A549 (cell line): ENCODE measurements around the gene COX19. TPM values are rescaled to one million over a fixed set of nuclear protein-coding genes. Genes with fewer than 3 reads are reported as not detected.

Experiments used
- ATAC-seq, 2 experiments: fragments of 200-7000 bp in 1 of 2; fragments of >200 bp in 1 of 2; cut with Nextera tagmentation in 1 of 2; cut with Tn5 transposase in 1 of 2; 3 replicates each; pipeline versions ENCODE4 v1.8.0 to v1.9.1; 2018 to 2020; ENCODE audit warnings: mild to moderate bottlenecking in 1 of 2, moderate library complexity in 1 of 2
- CTCF ChIA-PET: fragments of 300-600 bp; sonication (Branson Sonifier 250); formaldehyde crosslinking; extraction: SDS; loops from one replicate; lab custom pipeline; 2021; ENCODE audit warnings: antibody characterized with exemption, inconsistent platforms; lab: Yijun Ruan, JAX
- POLR2A ChIA-PET: fragments of 350-600 bp; formaldehyde crosslinking; extraction: SDS; loops from one replicate; lab custom pipeline; 2021; ENCODE audit warnings: antibody characterized with exemption, inconsistent platforms; lab: Yijun Ruan, JAX
- DNase-seq, 2 experiments: peaks; one replicate each; pipeline versions ENCODE4 v3.0.0 to v3.0.0-alpha.2; 2011 to 2016; ENCODE audit warnings: low read depth in 1 of 2, low spot score in 1 of 2
- FAIRE-seq: peaks from 2 replicates; lab custom pipeline; 2011; peaks lifted over from hg19 to GRCh38; lab: Jason Lieb, UNC
- H3K27ac ChIP-seq, 2 experiments: fragments of >200 bp; sonication (Bioruptor Twin); formaldehyde crosslinking; 3 replicates each; pipeline ENCODE4 v1.5.1; 2016 to 2017
- H3K4me1 ChIP-seq: fragments of >200 bp; sonication (Bioruptor Twin); formaldehyde crosslinking; 3 replicates; pipeline ENCODE4 v1.6.1; 2016
- H3K4me2 ChIP-seq: fragments of >200 bp; sonication (Bioruptor Twin); formaldehyde crosslinking; 3 replicates; pipeline ENCODE4 v1.6.1; 2016
- H3K4me3 ChIP-seq: fragments of >200 bp; sonication (Bioruptor Twin); formaldehyde crosslinking; 3 replicates; pipeline ENCODE4 v1.5.1; 2016
- H3K9me3 ChIP-seq: fragments of >200 bp; sonication (Bioruptor Twin); formaldehyde crosslinking; 3 replicates; pipeline ENCODE4 v1.6.1; 2016
- BHLHE40 ChIP-seq: IDR thresholded peaks from 2 replicates; pipeline ENCODE4 v1.6.1; 2012; ENCODE audit warnings: low read depth, low read length, inconsistent platforms
- CEBPB ChIP-seq, 2 experiments: fragments of >200 bp in 1 of 2; sonication (Bioruptor Twin) in 1 of 2; formaldehyde crosslinking in 1 of 2; IDR thresholded peaks; 2 replicates each; pipeline ENCODE4 v1.6.1; 2012 to 2016
- ESRRA ChIP-seq: fragments of 150-350 bp; IDR thresholded peaks from 2 replicates; pipeline ENCODE4 v1.6.1; 2014; ENCODE audit warnings: mild to moderate bottlenecking, low read length, borderline replicate concordance
- FOSB ChIP-seq: fragments of 250-450 bp; sonication (Bioruptor Pico); IDR thresholded peaks from 2 replicates; pipeline ENCODE4 v1.5.0; 2020; ENCODE audit warnings: mild to moderate bottlenecking, moderate library complexity
- FOXS1 ChIP-seq: fragments of 250-450 bp; sonication (Bioruptor Pico); IDR thresholded peaks from 2 replicates; pipeline ENCODE4 v1.5.0; 2020; ENCODE audit warnings: mild to moderate bottlenecking, moderate library complexity
- GATA3 ChIP-seq: IDR thresholded peaks from 2 replicates; pipeline ENCODE4 v1.6.1; 2012; ENCODE audit warnings: borderline replicate concordance
- HDAC2 ChIP-seq: fragments of 200-600 bp; sonication (generic); IDR thresholded peaks from 2 replicates; pipeline ENCODE4 v1.6.1; 2016
- HOXA7 ChIP-seq: fragments of 250-450 bp; sonication (Bioruptor Pico); IDR thresholded peaks from 2 replicates; pipeline ENCODE4 v1.5.0; 2020; ENCODE audit warnings: mild to moderate bottlenecking, moderate library complexity
- JUN ChIP-seq, 2 experiments: fragments of >200 bp; sonication (Bioruptor Twin); formaldehyde crosslinking; IDR thresholded peaks; 2 replicates in 1 of 2; 3 replicates in 1 of 2; pipeline ENCODE4 v1.6.1; 2016 to 2017
- KDM1A ChIP-seq: fragments of 200-600 bp; sonication (generic); IDR thresholded peaks from 2 replicates; pipeline ENCODE4 v1.6.1; 2016; ENCODE audit warnings: low read depth, mild to moderate bottlenecking
- KDM5A ChIP-seq: fragments of 200-600 bp; sonication (generic); IDR thresholded peaks from 2 replicates; pipeline ENCODE4 v1.6.1; 2016; ENCODE audit warnings: antibody characterized with exemption, mild to moderate bottlenecking
- MAZ ChIP-seq: fragments of 150-350 bp; IDR thresholded peaks from 2 replicates; pipeline ENCODE4 v1.6.1; 2014; ENCODE audit warnings: antibody characterized with exemption, low read depth, low read length, borderline replicate concordance
- MYC ChIP-seq: IDR thresholded peaks from 2 replicates; pipeline ENCODE4 v1.6.1; 2012; ENCODE audit warnings: mild to moderate bottlenecking, inconsistent platforms, low read length, improper control_type of control experiment, borderline replicate concordance
- PHF8 ChIP-seq: fragments of 200-600 bp; sonication (generic); IDR thresholded peaks from 2 replicates; pipeline ENCODE4 v1.6.1; 2016; ENCODE audit warnings: low read depth, mild to moderate bottlenecking, antibody characterized with exemption, moderate library complexity, borderline replicate concordance
- POLR2AphosphoS2 ChIP-seq: conservative IDR thresholded peaks from 2 replicates; pipeline ENCODE4 v1.6.1; 2012; ENCODE audit warnings: low read length, improper control_type of control experiment, inconsistent platforms
- RFX5 ChIP-seq: fragments of 450-650 bp; IDR thresholded peaks from 2 replicates; pipeline ENCODE4 v1.7.1; 2014; ENCODE audit warnings: antibody characterized with exemption, mild to moderate bottlenecking, moderate library complexity
- RNF2 ChIP-seq: fragments of 200-600 bp; sonication (generic); IDR thresholded peaks from 2 replicates; pipeline ENCODE4 v1.6.1; 2016; ENCODE audit warnings: low read depth, mild to moderate bottlenecking, antibody characterized with exemption, moderate library complexity, borderline replicate concordance
- SMC3 ChIP-seq: fragments of >200 bp; sonication (Bioruptor Twin); formaldehyde crosslinking; IDR thresholded peaks from 3 replicates; pipeline ENCODE4 v1.6.1; 2018; ENCODE audit warnings: inconsistent platforms
- ZC3H11A ChIP-seq: fragments of 450-650 bp; IDR thresholded peaks from 2 replicates; pipeline ENCODE4 v1.6.1; 2014; ENCODE audit warnings: antibody characterized with exemption, mild to moderate bottlenecking
- ZSCAN20 ChIP-seq: fragments of 250-450 bp; sonication (Bioruptor Pico); IDR thresholded peaks from 2 replicates; pipeline ENCODE4 v1.8.0; 2022; ENCODE audit warnings: mild to moderate bottlenecking, moderate library complexity
- WGBS: methylation state at CpG from one replicate; pipeline ENCODE4 v1.1.6; 2017; ENCODE audit errors: missing lambda C conversion rate; 5-methylcytosine and 5-hydroxymethylcytosine counted together
- polyA plus RNA-seq, 4 experiments: library from polyadenylated mRNA; depleted of rRNA in 3 of 4; stranded (reverse); fragments of >200 nt; fragmentation: RNase III in 1 of 4; extraction: RNeasy Plus Mini Kit Qiagen cat#74134 plus additional on column Dnase treatment in 1 of 4; gene quantifications; 2 replicates in 3 of 4; 3 replicates in 1 of 4; pipeline ENCODE4 v1.2.3, GENCODE V29; 2011 to 2017
- TF ChIP-seq, protein P1 (sequence below): IDR thresholded peaks from 2 replicates; pipeline ENCODE4 v1.6.1; 2012
- TF ChIP-seq, protein P2 (sequence below): fragments of 150-350 bp; IDR thresholded peaks from 2 replicates; pipeline ENCODE4 v1.6.1; 2014; ENCODE audit warnings: low read depth, mild to moderate bottlenecking, low read length
- TF ChIP-seq, protein P3 (sequence below): fragments of >200 bp; sonication (Bioruptor Twin); formaldehyde crosslinking; IDR thresholded peaks from 3 replicates; pipeline ENCODE4 v1.5.1; 2016

Gene COX19
- polyA plus RNA-seq, 2 of the 4 experiments (the other 2 are of a cell fraction): 6.2 to 7.6 TPM

DNA sequence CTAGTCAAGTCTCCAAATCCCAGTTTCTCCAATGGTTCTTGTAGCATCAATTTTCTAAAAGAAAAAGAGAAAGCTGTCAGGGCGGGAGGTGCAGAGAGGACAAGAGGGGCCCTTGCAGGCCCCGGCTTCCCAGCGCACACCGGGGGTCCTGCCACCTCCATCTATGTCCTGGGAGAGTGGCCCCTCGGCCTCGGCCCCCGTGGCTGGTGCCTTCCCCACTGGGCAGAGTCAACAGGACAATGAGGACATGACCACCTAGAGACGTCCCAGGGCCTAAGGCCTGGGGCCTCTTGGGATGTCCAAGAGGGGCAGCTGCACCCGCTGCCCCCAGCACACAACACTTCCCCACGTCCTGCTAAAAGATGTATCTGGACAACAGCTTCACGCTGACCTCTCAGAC is 5.9 kb downstream of the COX19 start:
- POLR2A ChIA-PET: no interaction called here
- CTCF ChIA-PET: interaction anchor here (0.7 to 1.2 kb wide), 3 partner anchors 40 to 97 kb away, joined by 3 to 6 read pairs (median 3); no protein-coding TSS in a partner anchor
- FAIRE-seq (no peak), ATAC-seq (no peak), DNase-seq (no peak)
- Histone ChIP-seq H3K27ac (no peak overlapping the region), H3K9me3 (no peaks in the 10 kb centered on the region), H3K4me1 (peaks cover 13% of the 10 kb centered on the region; the same call in 2 of the 3 replicates), H3K4me2 (no peak overlapping the region), H3K4me3 (no peak overlapping the region)
- WGBS: 93% methylated on average over 11 of the region's 11 CpGs
- TF ChIP-seq MYC (no peak), KDM5A (no peak), HDAC2 (no peak), ZSCAN20 (CRISPR knock-in tag) (no peak), MAZ (no peak), HOXA7 (CRISPR knock-in tag) (no peak), ESRRA (no peak), FOSB (no peak), RFX5 (no peak), ZC3H11A (no peak), CEBPB (IDR thresholded peaks at IDR 0.05) (no peak), BHLHE40 (no peak), FOXS1 (CRISPR knock-in tag) (no peak), POLR2AphosphoS2 (no peak)
- TF ChIP-seq, protein P1, sequence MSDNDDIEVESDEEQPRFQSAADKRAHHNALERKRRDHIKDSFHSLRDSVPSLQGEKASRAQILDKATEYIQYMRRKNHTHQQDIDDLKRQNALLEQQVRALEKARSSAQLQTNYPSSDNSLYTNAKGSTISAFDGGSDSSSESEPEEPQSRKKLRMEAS: no peak

DNA sequence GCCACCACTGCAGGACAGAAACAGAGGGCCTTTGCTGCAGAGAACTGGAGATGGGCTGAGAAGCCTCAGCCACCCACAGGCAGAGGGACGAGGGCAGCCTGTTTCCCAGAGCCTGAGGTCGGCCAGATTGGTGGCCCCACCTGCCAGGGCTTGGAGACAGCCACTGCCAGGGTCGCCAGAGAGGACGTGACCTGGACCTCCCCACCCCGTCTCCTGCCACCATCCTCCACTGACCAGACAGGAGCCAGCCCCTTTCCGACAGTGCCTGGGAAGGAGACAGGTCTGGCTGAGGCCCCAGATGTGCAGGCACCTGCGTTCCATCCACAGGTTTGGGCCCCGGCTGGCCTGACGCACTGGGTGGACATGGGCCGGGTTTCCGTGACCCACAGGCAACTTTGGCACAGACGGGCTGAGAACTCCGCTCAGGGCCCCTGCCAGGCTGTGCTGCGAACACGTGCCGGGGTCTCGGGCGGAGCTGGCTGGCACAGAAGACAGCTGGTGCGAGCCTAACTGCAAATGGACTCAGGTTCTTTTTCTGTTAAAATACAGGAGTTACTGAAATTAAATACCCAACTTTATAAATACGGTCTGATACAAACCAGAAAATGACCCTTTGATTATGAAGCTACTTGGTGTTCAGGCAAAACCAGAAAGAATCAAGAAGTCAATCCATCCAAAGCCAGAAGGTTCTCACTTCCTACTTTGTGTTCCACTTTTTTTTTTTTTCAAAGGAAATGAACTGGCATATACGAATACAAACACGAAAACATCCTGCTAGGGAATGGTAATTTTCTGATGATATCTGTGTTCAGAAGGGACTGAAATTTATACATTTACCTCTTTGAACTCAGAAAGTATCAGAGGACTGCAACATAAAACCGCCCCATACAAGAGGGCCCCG is 6.9 kb downstream of the COX19 start:
- FAIRE-seq (no peak), DNase-seq (no peak), ATAC-seq (no peak)
- 96% methylated on average over 20 of the region's 24 CpGs for WGBS
- TF ChIP-seq, protein P2, sequence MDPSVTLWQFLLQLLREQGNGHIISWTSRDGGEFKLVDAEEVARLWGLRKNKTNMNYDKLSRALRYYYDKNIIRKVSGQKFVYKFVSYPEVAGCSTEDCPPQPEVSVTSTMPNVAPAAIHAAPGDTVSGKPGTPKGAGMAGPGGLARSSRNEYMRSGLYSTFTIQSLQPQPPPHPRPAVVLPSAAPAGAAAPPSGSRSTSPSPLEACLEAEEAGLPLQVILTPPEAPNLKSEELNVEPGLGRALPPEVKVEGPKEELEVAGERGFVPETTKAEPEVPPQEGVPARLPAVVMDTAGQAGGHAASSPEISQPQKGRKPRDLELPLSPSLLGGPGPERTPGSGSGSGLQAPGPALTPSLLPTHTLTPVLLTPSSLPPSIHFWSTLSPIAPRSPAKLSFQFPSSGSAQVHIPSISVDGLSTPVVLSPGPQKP: no peak
- Histone ChIP-seq H3K4me2 (no peak overlapping the region), H3K4me1 (peaks cover 4% of the 10 kb centered on the region; the same call in 1 of the 3 replicates), H3K4me3 (no peak overlapping the region), H3K9me3 (no peaks in the 10 kb centered on the region), H3K27ac (no peak overlapping the region)
- ChIA-PET CTCF (interaction anchor here (0.7 to 2.9 kb wide), 9 partner anchors 9 to 463 kb away, joined by 3 to 18 read pairs (median 4); no protein-coding TSS in a partner anchor), POLR2A (no interaction called here)

DNA sequence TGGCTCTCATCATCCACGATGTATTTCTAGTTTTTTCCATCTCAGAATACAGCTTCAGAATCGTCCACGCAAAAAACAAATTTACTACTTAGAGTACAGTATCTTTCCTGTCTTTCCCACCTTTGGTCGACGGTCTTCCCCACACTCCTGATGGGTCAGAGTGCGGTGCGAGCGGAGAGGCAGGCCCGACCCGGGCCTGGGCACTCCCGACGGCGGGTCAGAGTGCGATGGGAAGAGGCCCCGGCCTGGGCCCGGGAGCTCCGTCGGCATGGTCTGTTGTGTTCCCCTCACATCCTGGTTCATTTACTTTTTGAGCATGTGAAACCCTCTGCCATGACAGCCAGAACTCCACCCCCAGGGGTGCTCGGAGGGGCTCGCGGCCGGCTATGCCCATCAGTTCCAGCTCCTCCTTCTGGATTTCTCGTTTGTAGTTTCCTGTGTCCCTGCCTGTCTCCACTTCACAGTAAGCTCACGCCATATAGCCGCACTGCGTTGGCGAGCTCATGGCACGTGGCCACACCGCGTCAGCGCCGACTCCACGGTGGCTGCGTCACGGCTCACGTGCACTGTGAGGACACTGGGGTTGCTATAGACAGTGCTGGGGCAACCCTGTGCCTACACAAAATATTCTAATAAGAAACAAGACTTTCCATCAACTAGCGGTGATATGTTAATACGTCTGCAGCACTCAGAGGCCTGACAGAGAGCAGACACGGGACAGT is 7.8 kb downstream of the COX19 start:
- Histone ChIP-seq H3K4me3 (no peak overlapping the region), H3K9me3 (no peaks in the 10 kb centered on the region), H3K27ac (no peak overlapping the region), H3K4me2 (no peak overlapping the region), H3K4me1 (no peaks in the 10 kb centered on the region)
- CTCF ChIA-PET: interaction anchor here (1.2 to 2.9 kb wide), 5 partner anchors 11 to 98 kb away, joined by 3 to 18 read pairs (median 8); no protein-coding TSS in a partner anchor
- WGBS: 96% methylated on average over 39 of the region's 39 CpGs
- FAIRE-seq (no peak), DNase-seq (no peak), ATAC-seq (no peak)
- no peak for TF ChIP-seq GATA3
- TF ChIP-seq, protein P3, sequence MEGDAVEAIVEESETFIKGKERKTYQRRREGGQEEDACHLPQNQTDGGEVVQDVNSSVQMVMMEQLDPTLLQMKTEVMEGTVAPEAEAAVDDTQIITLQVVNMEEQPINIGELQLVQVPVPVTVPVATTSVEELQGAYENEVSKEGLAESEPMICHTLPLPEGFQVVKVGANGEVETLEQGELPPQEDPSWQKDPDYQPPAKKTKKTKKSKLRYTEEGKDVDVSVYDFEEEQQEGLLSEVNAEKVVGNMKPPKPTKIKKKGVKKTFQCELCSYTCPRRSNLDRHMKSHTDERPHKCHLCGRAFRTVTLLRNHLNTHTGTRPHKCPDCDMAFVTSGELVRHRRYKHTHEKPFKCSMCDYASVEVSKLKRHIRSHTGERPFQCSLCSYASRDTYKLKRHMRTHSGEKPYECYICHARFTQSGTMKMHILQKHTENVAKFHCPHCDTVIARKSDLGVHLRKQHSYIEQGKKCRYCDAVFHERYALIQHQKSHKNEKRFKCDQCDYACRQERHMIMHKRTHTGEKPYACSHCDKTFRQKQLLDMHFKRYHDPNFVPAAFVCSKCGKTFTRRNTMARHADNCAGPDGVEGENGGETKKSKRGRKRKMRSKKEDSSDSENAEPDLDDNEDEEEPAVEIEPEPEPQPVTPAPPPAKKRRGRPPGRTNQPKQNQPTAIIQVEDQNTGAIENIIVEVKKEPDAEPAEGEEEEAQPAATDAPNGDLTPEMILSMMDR: no peak
- TF ChIP-seq JUN (IDR thresholded peaks at IDR 0.05): no peak
- TF ChIP-seq KDM1A: no peak
- TF ChIP-seq SMC3: no peak
- TF ChIP-seq, protein P2: no peak
- TF ChIP-seq PHF8: no peak
- TF ChIP-seq RNF2: no peak
- POLR2A ChIA-PET: interaction anchor here (0.6 kb wide), 1 partner anchor 1370 kb away, joined by 3 read pairs; no protein-coding TSS in a partner anchor
